ENCODE results near the gene CCDC158.

CCDC158 gene

GRCh38 chr4:76420762-76421581 lies at the start of gene CCDC158:
TSS of gene CCDC158 (minus strand) at chr4:76421141. CDS start at chr4:76403207, 17,934 bp downstream.
- DNase-seq (ENCODE audit: low read depth) = no peak
- H3K4me3 ChIP-seq (replicated peaks; ENCODE audit: low read depth, low read length) = peak within 1 kb of the TSS; percentile 44
- TF ChIP-seq CTCF (IDR thresholded peaks at IDR 0.05; ENCODE audit: low read length, missing control alignments) = no peak

GRCh38 chr4:76470532-76470931 lies 49.6 kb upstream of the CCDC158 start:
- DNase-seq (ENCODE audit: low read depth) = no peak
- no peak overlapping the region for H3K4me3 ChIP-seq (replicated peaks; ENCODE audit: low read depth, low read length)
- no peak for TF ChIP-seq CTCF (IDR thresholded peaks at IDR 0.05; ENCODE audit: low read length, missing control alignments)

- no peak overlapping the region for H3K4me3 ChIP-seq (replicated peaks; ENCODE audit: low read depth, low read length)
- DNase-seq (ENCODE audit: low read depth) = no peak
Observed at GRCh38 chr4:76470064-76470463, 49.1 kb upstream of the CCDC158 start.

GRCh38 chr4:76463568-76463967 lies 42.6 kb upstream of the CCDC158 start:
- no peak for TF ChIP-seq CTCF (IDR thresholded peaks at IDR 0.05; ENCODE audit: low read length, missing control alignments)
- no peak for DNase-seq (ENCODE audit: low read depth)
- H3K4me3 ChIP-seq (replicated peaks; ENCODE audit: low read depth, low read length) = no peak overlapping the region

More at GRCh38 chr4:76470064-76470463, 49.1 kb upstream of the CCDC158 start:
- TF ChIP-seq CTCF (IDR thresholded peaks at IDR 0.05; ENCODE audit: low read length, missing control alignments) = no peak

- TF ChIP-seq CTCF (IDR thresholded peaks at IDR 0.05; ENCODE audit: low read length, missing control alignments) = no peak
- H3K4me3 ChIP-seq (replicated peaks; ENCODE audit: low read depth, low read length) = no peak overlapping the region
- peak; percentile 93 for DNase-seq (ENCODE audit: low read depth)
Observed at GRCh38 chr4:76459291-76459723, 38.4 kb upstream of the CCDC158 start.

GRCh38 chr4:76458825-76459224 lies 37.9 kb upstream of the CCDC158 start:
- no peak for DNase-seq (ENCODE audit: low read depth)
- H3K4me3 ChIP-seq (replicated peaks; ENCODE audit: low read depth, low read length) = no peak overlapping the region
- TF ChIP-seq CTCF (IDR thresholded peaks at IDR 0.05; ENCODE audit: low read length, missing control alignments) = no peak

GRCh38 chr4:76458297-76458696 lies 37.4 kb upstream of the CCDC158 start:
- TF ChIP-seq CTCF (IDR thresholded peaks at IDR 0.05; ENCODE audit: low read length, missing control alignments) = no peak
- H3K4me3 ChIP-seq (replicated peaks; ENCODE audit: low read depth, low read length) = no peak overlapping the region
- peak; percentile 49 for DNase-seq (ENCODE audit: low read depth)

Measured in fibroblast of pulmonary artery (primary cell).